ENCODE results near the gene PPP2R5A. TPM values are rescaled to one million over a fixed set of nuclear protein-coding genes. Genes with fewer than 3 reads are reported as not detected.

Gene PPP2R5A
- total RNA-seq, 2 experiments from 2014 or later, result 28.0 to 36.0 TPM

DNA sequence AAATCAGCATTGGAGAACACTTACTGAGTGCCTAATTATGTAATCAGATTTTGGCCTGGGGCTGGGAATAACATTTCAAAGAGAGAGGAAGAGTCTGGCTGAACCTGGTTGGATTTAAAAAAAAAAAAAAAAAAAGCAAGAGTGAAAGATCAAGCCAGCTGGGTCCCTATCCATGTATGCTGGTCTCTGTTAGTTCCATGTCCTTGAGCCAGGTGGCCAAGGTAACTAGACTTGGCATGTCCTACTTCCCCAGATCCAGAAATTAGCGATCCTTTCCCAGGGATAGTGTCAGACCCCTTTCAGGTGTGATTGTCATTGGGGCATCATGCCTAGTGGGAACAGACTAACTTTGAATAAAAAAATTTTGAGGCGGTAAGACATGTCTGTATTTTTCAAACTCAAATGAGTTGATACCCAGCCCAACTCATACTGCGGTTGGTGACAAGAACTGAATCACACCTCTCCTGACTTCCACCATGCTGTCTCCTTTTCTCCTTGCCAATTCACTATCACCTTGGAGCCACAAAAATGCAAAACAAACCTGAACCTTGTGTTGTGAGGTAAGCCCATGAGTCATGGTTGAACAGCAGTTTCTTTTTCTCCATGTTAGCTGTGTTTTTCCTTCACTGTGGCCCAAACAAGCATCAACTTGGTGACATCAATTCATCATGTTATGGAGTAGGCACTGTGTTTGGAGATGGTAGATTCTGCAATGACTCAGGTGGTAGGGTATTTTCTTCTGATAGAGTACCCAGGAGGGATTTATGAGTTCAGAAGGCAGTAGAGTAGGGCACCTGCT lies 24.5 kb upstream of the PPP2R5A start:
- H3K36me3 ChIP-seq (ENCODE audit: insufficient read depth, low read length), result no peaks in the 10 kb centered on the region
- no peak overlapping the region for H3K27ac ChIP-seq (ENCODE audit: low read depth, low read length, poor library complexity, severe bottlenecking)
- H3K79me2 ChIP-seq (ENCODE audit: insufficient read depth, low read depth, low read length), result no peaks in the 10 kb centered on the region
- TF ChIP-seq, protein P1, sequence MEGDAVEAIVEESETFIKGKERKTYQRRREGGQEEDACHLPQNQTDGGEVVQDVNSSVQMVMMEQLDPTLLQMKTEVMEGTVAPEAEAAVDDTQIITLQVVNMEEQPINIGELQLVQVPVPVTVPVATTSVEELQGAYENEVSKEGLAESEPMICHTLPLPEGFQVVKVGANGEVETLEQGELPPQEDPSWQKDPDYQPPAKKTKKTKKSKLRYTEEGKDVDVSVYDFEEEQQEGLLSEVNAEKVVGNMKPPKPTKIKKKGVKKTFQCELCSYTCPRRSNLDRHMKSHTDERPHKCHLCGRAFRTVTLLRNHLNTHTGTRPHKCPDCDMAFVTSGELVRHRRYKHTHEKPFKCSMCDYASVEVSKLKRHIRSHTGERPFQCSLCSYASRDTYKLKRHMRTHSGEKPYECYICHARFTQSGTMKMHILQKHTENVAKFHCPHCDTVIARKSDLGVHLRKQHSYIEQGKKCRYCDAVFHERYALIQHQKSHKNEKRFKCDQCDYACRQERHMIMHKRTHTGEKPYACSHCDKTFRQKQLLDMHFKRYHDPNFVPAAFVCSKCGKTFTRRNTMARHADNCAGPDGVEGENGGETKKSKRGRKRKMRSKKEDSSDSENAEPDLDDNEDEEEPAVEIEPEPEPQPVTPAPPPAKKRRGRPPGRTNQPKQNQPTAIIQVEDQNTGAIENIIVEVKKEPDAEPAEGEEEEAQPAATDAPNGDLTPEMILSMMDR (conservative IDR thresholded peaks at IDR 0.05; ENCODE audit: low read length), result no peak
- no peak for TF ChIP-seq EZH2phosphoT487 (IDR thresholded peaks at IDR 0.05; ENCODE audit: borderline replicate concordance, low read depth, low read length)
- POLR2A ChIA-PET, result no interaction called here
- no peak overlapping the region for H3K4me3 ChIP-seq (ENCODE audit: low read depth, low read length, poor library complexity, severe bottlenecking)
- H3K9me2 ChIP-seq (ENCODE audit: insufficient read depth, low read length), result no peaks in the 10 kb centered on the region
- CTCF ChIA-PET (ENCODE audit: unreplicated experiment), result interaction anchor here (0.6 kb wide), 1 partner anchor 359 kb away, joined by 3 read pairs; no protein-coding TSS in a partner anchor
- no peak overlapping the region for H3K4me2 ChIP-seq (ENCODE audit: low read length)
- no TSS peak for BruUV-seq (replicated peaks)
- no peak for DNase-seq (ENCODE audit: low spot score)
- no peak overlapping the region for H2AFZ ChIP-seq (ENCODE audit: low read length)
- H3K4me1 ChIP-seq (ENCODE audit: insufficient read depth, low read length, poor library complexity, severe bottlenecking), result peaks cover 9% of the 10 kb centered on the region
- intact Hi-C loops (cut with micrococcal nuclease; ENCODE audit: unreplicated experiment), result no loop called here
- 0 out of 2 replicates have a peak, but pooled peaks cover 6% of the 10 kb centered on the region for H3K9me3 ChIP-seq (ENCODE audit: low read length)
- H4K20me1 ChIP-seq (ENCODE audit: insufficient read depth, low read length), result no peaks in the 10 kb centered on the region

DNA sequence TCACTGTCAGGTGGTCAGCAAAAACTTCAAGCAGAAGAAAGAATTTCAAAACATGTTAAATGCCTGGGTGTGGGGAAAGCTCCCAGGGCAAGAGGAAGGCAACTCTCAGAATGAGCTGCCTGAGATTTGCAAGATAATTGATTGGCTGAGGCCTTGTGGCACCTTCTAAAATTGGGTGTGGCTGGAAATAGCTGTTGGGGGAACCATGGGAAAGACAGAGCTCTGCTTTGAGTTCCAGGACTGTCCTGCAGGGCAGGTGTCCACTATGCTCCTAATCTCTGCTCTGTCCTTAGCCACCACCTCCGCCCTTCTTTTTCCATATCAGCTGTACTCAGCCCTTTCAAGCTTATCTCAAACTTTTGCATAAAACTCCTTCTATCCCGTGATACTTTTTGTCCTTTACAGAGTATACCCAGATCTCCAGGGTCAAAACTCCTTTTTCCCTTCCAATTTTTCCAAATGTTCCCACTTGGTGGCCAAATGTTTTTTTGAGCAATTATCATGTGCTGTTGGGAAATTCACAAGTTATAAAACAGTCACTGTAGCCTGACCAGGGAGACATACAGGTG lies 23.8 kb upstream of the PPP2R5A start:
- peaks cover 2% of the 10 kb centered on the region for H3K4me1 ChIP-seq (ENCODE audit: insufficient read depth, low read length, poor library complexity, severe bottlenecking)
- no peak for DNase-seq (ENCODE audit: low spot score)
- H4K20me1 ChIP-seq (ENCODE audit: insufficient read depth, low read length), result no peaks in the 10 kb centered on the region
- POLR2A ChIA-PET, result no interaction called here
- H3K4me2 ChIP-seq (ENCODE audit: low read length), result no peak overlapping the region
- no peaks in the 10 kb centered on the region for H3K79me2 ChIP-seq (ENCODE audit: insufficient read depth, low read depth, low read length)
- H3K27ac ChIP-seq (ENCODE audit: low read depth, low read length, poor library complexity, severe bottlenecking), result no peak overlapping the region
- CTCF ChIA-PET (ENCODE audit: unreplicated experiment), result no interaction called here
- H3K4me3 ChIP-seq (ENCODE audit: low read depth, low read length, poor library complexity, severe bottlenecking), result no peak overlapping the region
- H2AFZ ChIP-seq (ENCODE audit: low read length), result no peak overlapping the region
- H3K9me2 ChIP-seq (ENCODE audit: insufficient read depth, low read length), result no peaks in the 10 kb centered on the region
- 0 out of 2 replicates have a peak, but pooled peaks cover 6% of the 10 kb centered on the region for H3K9me3 ChIP-seq (ENCODE audit: low read length)
- no peaks in the 10 kb centered on the region for H3K36me3 ChIP-seq (ENCODE audit: insufficient read depth, low read length)
- TF ChIP-seq, protein P1 (conservative IDR thresholded peaks at IDR 0.05; ENCODE audit: low read length), result no peak
- no peak for TF ChIP-seq EZH2phosphoT487 (IDR thresholded peaks at IDR 0.05; ENCODE audit: borderline replicate concordance, low read depth, low read length)
- BruUV-seq (replicated peaks), result no TSS peak
- intact Hi-C loops (cut with micrococcal nuclease; ENCODE audit: unreplicated experiment), result no loop called here

DNA sequence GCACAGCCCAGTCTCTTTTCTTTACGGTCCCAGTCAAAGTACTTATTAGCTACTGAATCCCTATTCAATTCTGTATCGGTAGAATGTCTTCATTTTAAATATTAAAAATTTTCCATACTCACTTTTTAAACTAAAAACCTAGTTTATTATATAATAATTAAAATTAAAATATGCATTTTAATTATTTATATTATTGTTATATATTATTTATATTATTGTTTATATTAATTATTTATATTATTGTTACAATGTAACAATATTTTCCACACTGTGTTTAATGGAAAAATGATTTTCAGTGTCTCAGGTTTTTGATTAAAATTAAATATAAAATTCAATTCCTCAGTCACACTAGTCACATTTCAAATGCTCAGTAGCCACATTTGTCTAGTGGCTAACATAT lies 18.2 kb upstream of the PPP2R5A start:
- TF ChIP-seq, protein P1 (conservative IDR thresholded peaks at IDR 0.05; ENCODE audit: low read length), result no peak
- TF ChIP-seq EZH2phosphoT487 (IDR thresholded peaks at IDR 0.05; ENCODE audit: borderline replicate concordance, low read depth, low read length), result no peak
- H3K4me2 ChIP-seq (ENCODE audit: low read length), result no peak overlapping the region
- CTCF ChIA-PET (ENCODE audit: unreplicated experiment), result interaction anchor here (0.6 kb wide), 1 partner anchor 11 kb away, joined by 3 read pairs; no protein-coding TSS in a partner anchor
- intact Hi-C loops (cut with micrococcal nuclease; ENCODE audit: unreplicated experiment), result no loop called here
- 0 out of 2 replicates have a peak, but pooled peaks cover 6% of the 10 kb centered on the region for H3K9me3 ChIP-seq (ENCODE audit: low read length)
- no peak overlapping the region for H3K27ac ChIP-seq (ENCODE audit: low read depth, low read length, poor library complexity, severe bottlenecking)
- no peaks in the 10 kb centered on the region for H3K4me1 ChIP-seq (ENCODE audit: insufficient read depth, low read length, poor library complexity, severe bottlenecking)
- H3K9me2 ChIP-seq (ENCODE audit: insufficient read depth, low read length), result no peaks in the 10 kb centered on the region
- DNase-seq (ENCODE audit: low spot score), result no peak
- BruUV-seq (replicated peaks), result no TSS peak
- H2AFZ ChIP-seq (ENCODE audit: low read length), result no peak overlapping the region
- H3K79me2 ChIP-seq (ENCODE audit: insufficient read depth, low read depth, low read length), result no peaks in the 10 kb centered on the region
- no peaks in the 10 kb centered on the region for H3K36me3 ChIP-seq (ENCODE audit: insufficient read depth, low read length)
- H3K4me3 ChIP-seq (ENCODE audit: low read depth, low read length, poor library complexity, severe bottlenecking), result no peak overlapping the region
- POLR2A ChIA-PET, result interaction anchor here (1.2 kb wide), 1 partner anchor 10 kb away, joined by 4 read pairs; no protein-coding TSS in a partner anchor
- H4K20me1 ChIP-seq (ENCODE audit: insufficient read depth, low read length), result no peaks in the 10 kb centered on the region
